Breast epithelium (tissue), 3 donors: ENCODE measurements around the gene ERFL.

ENCODE experiments used
- POLR2A ChIP-seq: fragments of 450-650 bp; IDR thresholded peaks from one replicate; pipeline ENCODE4 v1.6.1; 2016; ENCODE audit warnings: antibody characterized with exemption, mild to moderate bottlenecking, moderate library complexity
- POLR2AphosphoS5 ChIP-seq, 3 donors: sonication (generic); formaldehyde crosslinking; IDR thresholded peaks; one replicate each; pipeline ENCODE4 v1.6.1; 2017; ENCODE audit warnings: antibody characterized with exemption in 3 of 3
- TF ChIP-seq, protein P1 (sequence below), 3 donors: fragments of 450-650 bp; IDR thresholded peaks; one replicate each; pipeline ENCODE4 v1.5.1; 2016 to 2017; ENCODE audit warnings: antibody characterized with exemption in 3 of 3, mild to moderate bottlenecking in 3 of 3, moderate library complexity in 3 of 3

GRCh38 chr19:41895745-41896580, 32.3 kb downstream of the ERFL start:
- TF ChIP-seq, protein P1, sequence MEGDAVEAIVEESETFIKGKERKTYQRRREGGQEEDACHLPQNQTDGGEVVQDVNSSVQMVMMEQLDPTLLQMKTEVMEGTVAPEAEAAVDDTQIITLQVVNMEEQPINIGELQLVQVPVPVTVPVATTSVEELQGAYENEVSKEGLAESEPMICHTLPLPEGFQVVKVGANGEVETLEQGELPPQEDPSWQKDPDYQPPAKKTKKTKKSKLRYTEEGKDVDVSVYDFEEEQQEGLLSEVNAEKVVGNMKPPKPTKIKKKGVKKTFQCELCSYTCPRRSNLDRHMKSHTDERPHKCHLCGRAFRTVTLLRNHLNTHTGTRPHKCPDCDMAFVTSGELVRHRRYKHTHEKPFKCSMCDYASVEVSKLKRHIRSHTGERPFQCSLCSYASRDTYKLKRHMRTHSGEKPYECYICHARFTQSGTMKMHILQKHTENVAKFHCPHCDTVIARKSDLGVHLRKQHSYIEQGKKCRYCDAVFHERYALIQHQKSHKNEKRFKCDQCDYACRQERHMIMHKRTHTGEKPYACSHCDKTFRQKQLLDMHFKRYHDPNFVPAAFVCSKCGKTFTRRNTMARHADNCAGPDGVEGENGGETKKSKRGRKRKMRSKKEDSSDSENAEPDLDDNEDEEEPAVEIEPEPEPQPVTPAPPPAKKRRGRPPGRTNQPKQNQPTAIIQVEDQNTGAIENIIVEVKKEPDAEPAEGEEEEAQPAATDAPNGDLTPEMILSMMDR (IDR thresholded peaks at IDR 0.05), result no peak
- no peak for TF ChIP-seq POLR2A
- no peak for TF ChIP-seq POLR2AphosphoS5 (IDR thresholded peaks at IDR 0.05)
